ELR (cell line): ENCODE results near the gene GALM.
"Not testable (repeated sequence)": the region's sequence is repeated elsewhere in the genome, so short reads cannot be mapped to it uniquely, and the experiment has no call there.

Experiments
- DNase-seq: peaks from one replicate; pipeline ENCODE4 v3.0.0-alpha.2; 2015; ENCODE audit warnings: low read depth

Gene GALM

GRCh38 chr2:38650012-38650411, 15.9 kb upstream of the GALM start:
- DNase-seq: no peak

GRCh38 chr2:38650717-38651116, 15.2 kb upstream of the GALM start:
- no peak for DNase-seq

GRCh38 chr2:38652431-38653273, 13.3 kb upstream of the GALM start:
- DNase-seq: no peak

GRCh38 chr2:38653380-38653714, 12.6 kb upstream of the GALM start:
- DNase-seq: no peak

- DNase-seq: peak; percentile 10
Observed at GRCh38 chr2:38653715-38654527, 12.0 kb upstream of the GALM start.

GRCh38 chr2:38654528-38655381, 11.2 kb upstream of the GALM start:
- no peak for DNase-seq

GRCh38 chr2:38655441-38655840, 10.5 kb upstream of the GALM start:
- no peak for DNase-seq

- DNase-seq: no peak
Observed at GRCh38 chr2:38656866-38657480, 8.9 kb upstream of the GALM start.

- no peak for DNase-seq
Observed at GRCh38 chr2:38658613-38659012, 7.3 kb upstream of the GALM start.

GRCh38 chr2:38659115-38659514, 6.8 kb upstream of the GALM start:
- DNase-seq: no peak

GRCh38 chr2:38660282-38660681, 5.6 kb upstream of the GALM start:
- no peak for DNase-seq

GRCh38 chr2:38661306-38661705, 4.6 kb upstream of the GALM start:
- no peak for DNase-seq

- peak; percentile 13 for DNase-seq
Observed at GRCh38 chr2:38666556-38666910, 619 bp downstream of the GALM start.

- DNase-seq: no peak
Observed at GRCh38 chr2:38668092-38668491, 2.2 kb downstream of the GALM start.

GRCh38 chr2:38668779-38669479, 3.0 kb downstream of the GALM start:
- no peak for DNase-seq

- no peak for DNase-seq
Observed at GRCh38 chr2:38671303-38671702, 5.4 kb downstream of the GALM start.

- no peak for DNase-seq
Observed at GRCh38 chr2:38671946-38672345, 6.0 kb downstream of the GALM start.

GRCh38 chr2:38672445-38673391, 6.8 kb downstream of the GALM start:
- DNase-seq: no peak

- no peak for DNase-seq
Observed at GRCh38 chr2:38676681-38677080, 10.8 kb downstream of the GALM start.

- not testable (repeated sequence) for DNase-seq
Observed at GRCh38 chr2:38680868-38681267, 15.0 kb downstream of the GALM start.
